Myocyte (in vitro differentiated cells): ENCODE measurements around the gene BBS9. TPM values are rescaled to one million over a fixed set of nuclear protein-coding genes. Genes with fewer than 3 reads are reported as not detected.
"Not testable (repeated sequence)": the region's sequence is repeated elsewhere in the genome, so short reads cannot be mapped to it uniquely, and the experiment has no call there.

Source experiments
- DNase-seq: peaks from one replicate; pipeline ENCODE4 v3.0.0-alpha.2; 2012; ENCODE audit warnings: low read depth
- total RNA-seq: library from RNA; depleted of rRNA; stranded (reverse); fragments of >200 nt; gene quantifications from 2 replicates; pipeline ENCODE4 v1.2.3, GENCODE V29; 2014

BBS9 gene
- total RNA-seq, 1 donor from 2014 or later, result 16.2 TPM

- DNase-seq, result no peak
Measured at GRCh38 chr7:33193308-33193864, 64.0 kb downstream of the BBS9 start.

GRCh38 chr7:33195264-33195663, 65.9 kb downstream of the BBS9 start:
- peak; percentile 87 for DNase-seq

GRCh38 chr7:33196221-33196620, 66.9 kb downstream of the BBS9 start:
- DNase-seq, result peak; percentile 71

GRCh38 chr7:33200282-33200681, 70.9 kb downstream of the BBS9 start:
- no peak for DNase-seq

GRCh38 chr7:33201821-33202220, 72.5 kb downstream of the BBS9 start:
- no peak for DNase-seq

- no peak for DNase-seq
Measured at GRCh38 chr7:33210958-33211357, 81.6 kb downstream of the BBS9 start.

GRCh38 chr7:33212144-33212543, 82.8 kb downstream of the BBS9 start:
- no peak for DNase-seq

- no peak for DNase-seq
Measured at GRCh38 chr7:33215992-33216391, 86.6 kb downstream of the BBS9 start.

GRCh38 chr7:33217595-33217994, 88.2 kb downstream of the BBS9 start:
- DNase-seq, result no peak

- not testable (repeated sequence) for DNase-seq
Measured at GRCh38 chr7:33218841-33219535, 89.6 kb downstream of the BBS9 start.

GRCh38 chr7:33220231-33220630, 90.9 kb downstream of the BBS9 start:
- no peak for DNase-seq

GRCh38 chr7:33221390-33221789, 92.0 kb downstream of the BBS9 start:
- DNase-seq, result no peak

- no peak for DNase-seq
Measured at GRCh38 chr7:33232632-33233145, 103.3 kb downstream of the BBS9 start.

- no peak for DNase-seq
Measured at GRCh38 chr7:33233659-33234058, 104.3 kb downstream of the BBS9 start.

GRCh38 chr7:33237036-33237435, 107.7 kb downstream of the BBS9 start:
- no peak for DNase-seq

- peak; percentile 73 for DNase-seq
Measured at GRCh38 chr7:33243319-33243881, 114.0 kb downstream of the BBS9 start.

- DNase-seq, result no peak
Measured at GRCh38 chr7:33248671-33249070, 119.3 kb downstream of the BBS9 start.

GRCh38 chr7:33250421-33250871, 121.1 kb downstream of the BBS9 start:
- peak; percentile 11 for DNase-seq

- no peak for DNase-seq
Measured at GRCh38 chr7:33251301-33251700, 121.9 kb downstream of the BBS9 start.

- no peak for DNase-seq
Measured at GRCh38 chr7:33258491-33258951, 129.2 kb downstream of the BBS9 start.

GRCh38 chr7:33261585-33261984, 132.2 kb downstream of the BBS9 start:
- DNase-seq, result peak; percentile 34

GRCh38 chr7:33262476-33262875, 133.1 kb downstream of the BBS9 start:
- DNase-seq, result peak; percentile 15
